ENCODE results near the gene BTLA. TPM values are rescaled to one million over a fixed set of nuclear protein-coding genes. Genes with fewer than 3 reads are reported as not detected.
"Not testable (repeated sequence)": the region's sequence is repeated elsewhere in the genome, so short reads cannot be mapped to it uniquely, and the experiment has no call there.

Gene BTLA
- total and polyA plus RNA-seq, 2 of the 8 experiments (the other 6 are each of a cell fraction or from before 2014, with no cell fraction given), result not detected

GRCh38 chr3:112463250-112463649 is 36.0 kb downstream of the BTLA start:
- 95% methylated on average over 5 of the region's 5 CpGs; no CpG with 5 or more reads in 1 of the 2 experiments for WGBS, 2 experiments (ENCODE audit: extremely low coverage in 1 of 2, insufficient coverage in 1 of 2, insufficient read length in 1 of 2, insufficient replicate concordance in 2 of 2, low coverage in 1 of 2, low lambda C conversion rate in 2 of 2, missing lambda C conversion rate in 1 of 2)
- no peak overlapping the region for H4K8ac ChIP-seq (ENCODE audit: extremely low read depth, insufficient read depth, low read length)
- no peak overlapping the region for H2BK12ac ChIP-seq (ENCODE audit: low read depth, low read length)
- no peak overlapping the region for H2BK5ac ChIP-seq (ENCODE audit: low read depth, low read length)
- H3K27me3 ChIP-seq (replicated peaks in 1 of 4; ENCODE audit: control insufficient read depth in 3 of 4, extremely low read depth in 1 of 4, insufficient read depth in 3 of 4, low read length in 3 of 4), result no peaks in the 10 kb centered on the region
- H2BK120ac ChIP-seq (replicated peaks; ENCODE audit: low read depth, low read length), result no peak overlapping the region
- H3K56ac ChIP-seq (replicated peaks; ENCODE audit: insufficient read length, low read depth, low read length), result no peak overlapping the region
- H3K36me3 ChIP-seq (ENCODE audit: control insufficient read depth in 2 of 4, insufficient read depth in 4 of 4, low read length in 3 of 4), result no peaks in the 10 kb centered on the region
- no peak overlapping the region for H3K23ac ChIP-seq (ENCODE audit: insufficient read length)
- H3K4me3 ChIP-seq (ENCODE audit: extremely low read depth in 1 of 4, insufficient read depth in 2 of 4, low read depth in 3 of 4, low read length in 4 of 4), result no peak overlapping the region
- no peak overlapping the region for H4K5ac ChIP-seq (ENCODE audit: insufficient read length, low read depth, low read length)
- no peak for TF ChIP-seq POLR2A (IDR thresholded peaks at IDR 0.05; ENCODE audit: control extremely low read depth in 1 of 2, low read depth in 2 of 2, low read length in 2 of 2)
- CTCF ChIA-PET (ENCODE audit: partially characterized antibody), result no interaction called here
- no peak for FAIRE-seq
- H4K91ac ChIP-seq (replicated peaks; ENCODE audit: insufficient read length, low read length), result no peak overlapping the region
- H3K79me2 ChIP-seq (ENCODE audit: control insufficient read depth in 1 of 2, insufficient read depth in 2 of 2, low read length in 2 of 2), result no peaks in the 10 kb centered on the region
- no peak overlapping the region for H3K9ac ChIP-seq (replicated peaks in 1 of 4; ENCODE audit: extremely low read depth in 1 of 4, low read depth in 3 of 4, low read length in 3 of 4)
- no peak overlapping the region for H2AFZ ChIP-seq (ENCODE audit: low read length)
- no peak overlapping the region for H2AK5ac ChIP-seq (ENCODE audit: low read depth, low read length)
- no peak overlapping the region for H3K4ac ChIP-seq (replicated peaks; ENCODE audit: insufficient read length, low read depth, low read length)
- H3K4me1 ChIP-seq (replicated peaks in 1 of 4; ENCODE audit: control insufficient read depth in 3 of 4, insufficient read depth in 4 of 4, low read length in 3 of 4), result peaks cover 0 to 3% (median 0%) of the 10 kb centered on the region in 4 experiments; a peak in 1 of 7 replicates
- no peak overlapping the region for H3K27ac ChIP-seq (ENCODE audit: low read depth, low read length)
- no peak overlapping the region for H3K18ac ChIP-seq (ENCODE audit: extremely low read depth, low read length)
- H3K9me3 ChIP-seq (ENCODE audit: insufficient read depth in 2 of 2, low read depth in 1 of 2, low read length in 1 of 2), result no peaks in the 10 kb centered on the region
- H3K4me2 ChIP-seq (ENCODE audit: insufficient read depth in 1 of 2, low read depth in 2 of 2, low read length in 2 of 2), result no peak overlapping the region
- H2BK20ac ChIP-seq (ENCODE audit: low read length), result no peak overlapping the region
- no peaks in the 10 kb centered on the region for H3K79me1 ChIP-seq (ENCODE audit: low read depth, low read length)
- no peaks in the 10 kb centered on the region for H4K20me1 ChIP-seq (replicated peaks in 1 of 2; ENCODE audit: control insufficient read depth in 1 of 2, insufficient read depth in 2 of 2, low read length in 2 of 2)
- POLR2A ChIA-PET (ENCODE audit: partially characterized antibody), result no interaction called here
- no peak overlapping the region for H2BK15ac ChIP-seq (ENCODE audit: low read length)
- H3K23me2 ChIP-seq (ENCODE audit: low read depth, low read length), result no peaks in the 10 kb centered on the region; the same call in 1 of the 2 replicates
- H3K14ac ChIP-seq (ENCODE audit: insufficient read length), result no peak overlapping the region
- no peak for DNase-seq (ENCODE audit: low read depth in 1 of 2, low spot score in 2 of 2)

DNA sequence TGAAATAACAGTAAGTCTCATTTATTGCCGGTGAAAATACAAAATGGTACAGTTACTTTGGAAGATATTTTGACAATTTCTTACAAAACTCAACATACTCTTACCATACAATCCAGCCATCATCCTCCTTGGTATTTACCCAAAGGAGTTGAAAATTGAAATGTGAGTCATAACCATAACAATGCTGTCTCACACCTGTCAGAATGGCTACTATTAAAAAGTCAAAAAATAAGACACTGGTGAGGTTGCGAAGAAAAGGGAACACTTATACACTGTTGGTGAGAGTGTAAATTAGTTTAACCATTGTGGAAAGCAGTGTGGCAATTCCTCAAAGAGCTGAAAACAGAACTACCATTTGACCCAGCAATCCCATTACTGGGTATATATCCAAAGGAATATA is 37.5 kb downstream of the BTLA start:
- H3K23me2 ChIP-seq (ENCODE audit: low read depth, low read length); H2AK5ac ChIP-seq (ENCODE audit: low read depth, low read length); H2BK20ac ChIP-seq (ENCODE audit: low read length); H2BK5ac ChIP-seq (ENCODE audit: low read depth, low read length); FAIRE-seq; H3K79me1 ChIP-seq (ENCODE audit: low read depth, low read length); H3K79me2 ChIP-seq (ENCODE audit: control insufficient read depth in 1 of 2, insufficient read depth in 2 of 2, low read length in 2 of 2); H2BK15ac ChIP-seq (ENCODE audit: low read length); H4K8ac ChIP-seq (ENCODE audit: extremely low read depth, insufficient read depth, low read length); H4K20me1 ChIP-seq (replicated peaks in 1 of 2; ENCODE audit: control insufficient read depth in 1 of 2, insufficient read depth in 2 of 2, low read length in 2 of 2); H3K56ac ChIP-seq (replicated peaks; ENCODE audit: insufficient read length, low read depth, low read length); H4K5ac ChIP-seq (ENCODE audit: insufficient read length, low read depth, low read length); H3K18ac ChIP-seq (ENCODE audit: extremely low read depth, low read length); H3K4me1 ChIP-seq (replicated peaks in 1 of 4; ENCODE audit: control insufficient read depth in 3 of 4, insufficient read depth in 4 of 4, low read length in 3 of 4); H3K4me2 ChIP-seq (ENCODE audit: insufficient read depth in 1 of 2, low read depth in 2 of 2, low read length in 2 of 2); H2BK120ac ChIP-seq (replicated peaks; ENCODE audit: low read depth, low read length); H3K4me3 ChIP-seq (ENCODE audit: extremely low read depth in 1 of 4, insufficient read depth in 2 of 4, low read depth in 3 of 4, low read length in 4 of 4); H2AFZ ChIP-seq (ENCODE audit: low read length); H3K9me3 ChIP-seq (ENCODE audit: insufficient read depth in 2 of 2, low read depth in 1 of 2, low read length in 1 of 2); DNase-seq (ENCODE audit: low read depth in 1 of 2, low spot score in 2 of 2); H3K36me3 ChIP-seq (ENCODE audit: control insufficient read depth in 2 of 4, insufficient read depth in 4 of 4, low read length in 3 of 4); H3K9ac ChIP-seq (replicated peaks in 1 of 4; ENCODE audit: extremely low read depth in 1 of 4, low read depth in 3 of 4, low read length in 3 of 4); H3K4ac ChIP-seq (replicated peaks; ENCODE audit: insufficient read length, low read depth, low read length); H3K23ac ChIP-seq (ENCODE audit: insufficient read length); H4K91ac ChIP-seq (replicated peaks; ENCODE audit: insufficient read length, low read length); H3K14ac ChIP-seq (ENCODE audit: insufficient read length); H3K27ac ChIP-seq (ENCODE audit: low read depth, low read length); H2BK12ac ChIP-seq (ENCODE audit: low read depth, low read length); CTCF ChIA-PET (ENCODE audit: partially characterized antibody); H3K27me3 ChIP-seq (replicated peaks in 1 of 4; ENCODE audit: control insufficient read depth in 3 of 4, extremely low read depth in 1 of 4, insufficient read depth in 3 of 4, low read length in 3 of 4): not testable (repeated sequence)
- POLR2A ChIA-PET (ENCODE audit: partially characterized antibody), result interaction anchor here (0.6 kb wide), 1 partner anchor 34 kb away, joined by 3 read pairs; no protein-coding TSS in a partner anchor
- 100% methylated on average over 2 of the region's 2 CpGs; no CpG with 5 or more reads in 1 of the 2 experiments for WGBS, 2 experiments (ENCODE audit: extremely low coverage in 1 of 2, insufficient coverage in 1 of 2, insufficient read length in 1 of 2, insufficient replicate concordance in 2 of 2, low coverage in 1 of 2, low lambda C conversion rate in 2 of 2, missing lambda C conversion rate in 1 of 2)

All from H1 (cell line).